A549 (cell line): Measurements from ENCODE around the gene IFNA14.
"Not testable (repeated sequence)": the region's sequence is repeated elsewhere in the genome, so short reads cannot be mapped to it uniquely, and the experiment has no call there.

Experiments used
- ESRRA ChIP-seq: fragments of 150-350 bp; IDR thresholded peaks from 2 replicates; pipeline ENCODE4 v1.6.1; 2014; ENCODE audit warnings: mild to moderate bottlenecking, low read length, borderline replicate concordance
- HDAC2 ChIP-seq: fragments of 200-600 bp; sonication (generic); IDR thresholded peaks from 2 replicates; pipeline ENCODE4 v1.6.1; 2016
- MAFK ChIP-seq: fragments of 450-650 bp; IDR thresholded peaks from 2 replicates; pipeline ENCODE4 v1.6.1; 2014; ENCODE audit not compliant: partially characterized antibody
- MYC ChIP-seq: IDR thresholded peaks from 2 replicates; pipeline ENCODE4 v1.6.1; 2012; ENCODE audit warnings: mild to moderate bottlenecking, inconsistent platforms, low read length, improper control_type of control experiment, borderline replicate concordance
- NR3C1 ChIP-seq: fragments of >200 bp; sonication (Bioruptor Twin); formaldehyde crosslinking; IDR thresholded peaks from 3 replicates; pipeline ENCODE4 v1.6.1; 2017
- PBX3 ChIP-seq: IDR thresholded peaks from 2 replicates; pipeline ENCODE4 v1.6.1; 2012
- RCOR1 ChIP-seq: fragments of 150-350 bp; IDR thresholded peaks from 2 replicates; pipeline ENCODE4 v1.6.1; 2014; ENCODE audit warnings: antibody characterized with exemption, low read length, low read depth
- TF ChIP-seq, protein P1 (sequence below): fragments of 200-600 bp; sonication (generic); IDR thresholded peaks from 2 replicates; pipeline ENCODE4 v1.6.1; 2016; ENCODE audit warnings: antibody characterized with exemption, mild to moderate bottlenecking, moderate library complexity
- TF ChIP-seq, protein P2 (sequence below): fragments of >200 bp; sonication (Bioruptor Twin); formaldehyde crosslinking; IDR thresholded peaks from 3 replicates; pipeline ENCODE4 v1.5.1; 2016

- TF ChIP-seq HDAC2, MAFK, RCOR1, ESRRA, PBX3, NR3C1, MYC: not testable (repeated sequence)
- TF ChIP-seq, protein P1, sequence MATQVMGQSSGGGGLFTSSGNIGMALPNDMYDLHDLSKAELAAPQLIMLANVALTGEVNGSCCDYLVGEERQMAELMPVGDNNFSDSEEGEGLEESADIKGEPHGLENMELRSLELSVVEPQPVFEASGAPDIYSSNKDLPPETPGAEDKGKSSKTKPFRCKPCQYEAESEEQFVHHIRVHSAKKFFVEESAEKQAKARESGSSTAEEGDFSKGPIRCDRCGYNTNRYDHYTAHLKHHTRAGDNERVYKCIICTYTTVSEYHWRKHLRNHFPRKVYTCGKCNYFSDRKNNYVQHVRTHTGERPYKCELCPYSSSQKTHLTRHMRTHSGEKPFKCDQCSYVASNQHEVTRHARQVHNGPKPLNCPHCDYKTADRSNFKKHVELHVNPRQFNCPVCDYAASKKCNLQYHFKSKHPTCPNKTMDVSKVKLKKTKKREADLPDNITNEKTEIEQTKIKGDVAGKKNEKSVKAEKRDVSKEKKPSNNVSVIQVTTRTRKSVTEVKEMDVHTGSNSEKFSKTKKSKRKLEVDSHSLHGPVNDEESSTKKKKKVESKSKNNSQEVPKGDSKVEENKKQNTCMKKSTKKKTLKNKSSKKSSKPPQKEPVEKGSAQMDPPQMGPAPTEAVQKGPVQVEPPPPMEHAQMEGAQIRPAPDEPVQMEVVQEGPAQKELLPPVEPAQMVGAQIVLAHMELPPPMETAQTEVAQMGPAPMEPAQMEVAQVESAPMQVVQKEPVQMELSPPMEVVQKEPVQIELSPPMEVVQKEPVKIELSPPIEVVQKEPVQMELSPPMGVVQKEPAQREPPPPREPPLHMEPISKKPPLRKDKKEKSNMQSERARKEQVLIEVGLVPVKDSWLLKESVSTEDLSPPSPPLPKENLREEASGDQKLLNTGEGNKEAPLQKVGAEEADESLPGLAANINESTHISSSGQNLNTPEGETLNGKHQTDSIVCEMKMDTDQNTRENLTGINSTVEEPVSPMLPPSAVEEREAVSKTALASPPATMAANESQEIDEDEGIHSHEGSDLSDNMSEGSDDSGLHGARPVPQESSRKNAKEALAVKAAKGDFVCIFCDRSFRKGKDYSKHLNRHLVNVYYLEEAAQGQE: not testable (repeated sequence)
- TF ChIP-seq, protein P2, sequence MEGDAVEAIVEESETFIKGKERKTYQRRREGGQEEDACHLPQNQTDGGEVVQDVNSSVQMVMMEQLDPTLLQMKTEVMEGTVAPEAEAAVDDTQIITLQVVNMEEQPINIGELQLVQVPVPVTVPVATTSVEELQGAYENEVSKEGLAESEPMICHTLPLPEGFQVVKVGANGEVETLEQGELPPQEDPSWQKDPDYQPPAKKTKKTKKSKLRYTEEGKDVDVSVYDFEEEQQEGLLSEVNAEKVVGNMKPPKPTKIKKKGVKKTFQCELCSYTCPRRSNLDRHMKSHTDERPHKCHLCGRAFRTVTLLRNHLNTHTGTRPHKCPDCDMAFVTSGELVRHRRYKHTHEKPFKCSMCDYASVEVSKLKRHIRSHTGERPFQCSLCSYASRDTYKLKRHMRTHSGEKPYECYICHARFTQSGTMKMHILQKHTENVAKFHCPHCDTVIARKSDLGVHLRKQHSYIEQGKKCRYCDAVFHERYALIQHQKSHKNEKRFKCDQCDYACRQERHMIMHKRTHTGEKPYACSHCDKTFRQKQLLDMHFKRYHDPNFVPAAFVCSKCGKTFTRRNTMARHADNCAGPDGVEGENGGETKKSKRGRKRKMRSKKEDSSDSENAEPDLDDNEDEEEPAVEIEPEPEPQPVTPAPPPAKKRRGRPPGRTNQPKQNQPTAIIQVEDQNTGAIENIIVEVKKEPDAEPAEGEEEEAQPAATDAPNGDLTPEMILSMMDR: not testable (repeated sequence)
These were observed 3.5 kb downstream of the IFNA14 start for GRCh38 chr9:21236360-21236714.
